GM23338 (cell line): ENCODE data around the gene ARAF. TPM values are rescaled to one million over a fixed set of nuclear protein-coding genes. Genes with fewer than 3 reads are reported as not detected.

Experiments
- ATAC-seq: fragments of 200-7000 bp; cut with Tn5 transposase; 3 replicates; pipeline ENCODE4 v1.9.1; 2020
- DNase-seq: peaks from one replicate; pipeline ENCODE4 v3.0.0-alpha.2; 2015; ENCODE audit warnings: low spot score
- H2AFZ ChIP-seq: fragments of 200-600 bp; sonication (generic); 2 replicates; pipeline ENCODE4 v1.8.0; 2016; ENCODE audit warnings: antibody characterized with exemption, mild to moderate bottlenecking, moderate library complexity
- H3F3A ChIP-seq: fragments of 200-600 bp; sonication (generic); replicated peaks from 2 replicates; pipeline ENCODE4 v1.8.0; 2017; ENCODE audit warnings: antibody characterized with exemption, mixed run types, low read depth
- H3K27ac ChIP-seq: fragments of 200-600 bp; sonication (generic); 2 replicates; pipeline ENCODE4 v1.6.1; 2016; ENCODE audit warnings: low read depth
- H3K27me3 ChIP-seq: fragments of 200-600 bp; sonication (generic); 2 replicates; pipeline ENCODE4 v1.8.0; 2016; ENCODE audit warnings: mild to moderate bottlenecking, mixed run types, moderate library complexity; ENCODE audit not compliant: insufficient read depth
- H3K36me3 ChIP-seq: fragments of 200-600 bp; sonication (generic); 2 replicates; pipeline ENCODE4 v1.8.0; 2016; ENCODE audit warnings: mild to moderate bottlenecking; ENCODE audit not compliant: insufficient read depth
- H3K4me1 ChIP-seq: fragments of 200-600 bp; sonication (generic); 2 replicates; pipeline ENCODE4 v1.8.0; 2016; ENCODE audit warnings: mild to moderate bottlenecking, moderate library complexity; ENCODE audit not compliant: insufficient read depth
- H3K4me2 ChIP-seq: fragments of 200-600 bp; sonication (generic); 2 replicates; pipeline ENCODE4 v1.7.1; 2017; ENCODE audit warnings: mixed run types
- H3K4me3 ChIP-seq: fragments of 200-600 bp; sonication (generic); 2 replicates; pipeline ENCODE4 v1.6.1; 2016; ENCODE audit warnings: mixed run types
- H3K79me2 ChIP-seq: fragments of 200-600 bp; sonication (generic); replicated peaks from 2 replicates; pipeline ENCODE4 v1.8.0; 2017; ENCODE audit warnings: mild to moderate bottlenecking; ENCODE audit not compliant: insufficient read depth
- H3K9me2 ChIP-seq: fragments of 200-600 bp; sonication (generic); 2 replicates; pipeline ENCODE4 v1.8.0; 2017; ENCODE audit not compliant: insufficient read depth
- H4K20me1 ChIP-seq: fragments of 200-600 bp; sonication (generic); replicated peaks from 2 replicates; pipeline ENCODE4 v1.8.0; 2017; ENCODE audit warnings: mild to moderate bottlenecking; ENCODE audit not compliant: insufficient read depth
- H3K27ac Mint-ChIP-seq: 2 replicates; pipeline ENCODE4 v1.8.0; 2020; ENCODE audit warnings: inconsistent platforms, mild to moderate bottlenecking, moderate library complexity, mixed read lengths
- H3K27me3 Mint-ChIP-seq: 3 replicates; pipeline ENCODE4 v1.8.0; 2022; ENCODE audit warnings: low read depth, mild to moderate bottlenecking, moderate library complexity, mixed read lengths, inconsistent platforms; ENCODE audit not compliant: insufficient read depth, poor library complexity
- H3K36me3 Mint-ChIP-seq: 3 replicates; pipeline ENCODE4 v1.8.0; 2021; ENCODE audit warnings: low read depth, mild to moderate bottlenecking, inconsistent platforms, moderate library complexity, mixed read lengths
- H3K4me1 Mint-ChIP-seq: 3 replicates; pipeline ENCODE4 v1.8.0; 2020; ENCODE audit warnings: mild to moderate bottlenecking, inconsistent platforms, mixed read lengths
- H3K4me3 Mint-ChIP-seq: 3 replicates; pipeline ENCODE4 v1.8.0; 2021; ENCODE audit warnings: moderate library complexity, mild to moderate bottlenecking, inconsistent platforms, mixed read lengths
- H3K9me3 Mint-ChIP-seq: 3 replicates; pipeline ENCODE4 v1.8.0; 2020; ENCODE audit warnings: moderate library complexity, mild to moderate bottlenecking, inconsistent platforms, mixed read lengths
- CREB1 ChIP-seq: fragments of 250-450 bp; sonication (Bioruptor Pico); IDR thresholded peaks from 2 replicates; pipeline ENCODE4 v1.5.0; 2020; ENCODE audit warnings: low read depth, mild to moderate bottlenecking, moderate library complexity
- JUNB ChIP-seq: IDR thresholded peaks from one replicate; pipeline ENCODE4 v1.6.1; 2016; ENCODE audit warnings: antibody characterized with exemption; ENCODE audit not compliant: unreplicated experiment
- STAT1 ChIP-seq: IDR thresholded peaks from one replicate; pipeline ENCODE4 v1.6.1; 2016; ENCODE audit warnings: antibody characterized with exemption; ENCODE audit not compliant: unreplicated experiment
- polyA plus RNA-seq: library from polyadenylated mRNA; unstranded; fragments of >200 nt; fragmentation: Nextera tagmentation; extraction: Ambion mirVana; gene quantifications from 2 replicates; pipeline ENCODE4 v1.2.1, GENCODE V29; 2016
- total RNA-seq: library from RNA; depleted of rRNA; stranded (reverse); fragments of >200 nt; shearing (Covaris generic); gene quantifications from 2 replicates; pipeline ENCODE4 v1.2.3, GENCODE V29; 2014
- TF ChIP-seq, protein P1 (sequence below): IDR thresholded peaks from one replicate; pipeline ENCODE4 v1.6.1; 2018; ENCODE audit warnings: antibody characterized with exemption; ENCODE audit not compliant: unreplicated experiment
- TF ChIP-seq, protein P2 (sequence below): IDR thresholded peaks from 2 replicates; pipeline ENCODE4 v1.6.1; 2016; ENCODE audit warnings: antibody characterized with exemption
- TF ChIP-seq, protein P3 (sequence below): fragments of 250-450 bp; sonication (Bioruptor Pico); IDR thresholded peaks from 2 replicates; pipeline ENCODE4 v1.5.0; 2020; ENCODE audit warnings: mild to moderate bottlenecking, moderate library complexity

ARAF gene
- total and polyA plus RNA-seq, 2 experiments from 2014 or later, result 28.2 to 43.9 TPM

DNA sequence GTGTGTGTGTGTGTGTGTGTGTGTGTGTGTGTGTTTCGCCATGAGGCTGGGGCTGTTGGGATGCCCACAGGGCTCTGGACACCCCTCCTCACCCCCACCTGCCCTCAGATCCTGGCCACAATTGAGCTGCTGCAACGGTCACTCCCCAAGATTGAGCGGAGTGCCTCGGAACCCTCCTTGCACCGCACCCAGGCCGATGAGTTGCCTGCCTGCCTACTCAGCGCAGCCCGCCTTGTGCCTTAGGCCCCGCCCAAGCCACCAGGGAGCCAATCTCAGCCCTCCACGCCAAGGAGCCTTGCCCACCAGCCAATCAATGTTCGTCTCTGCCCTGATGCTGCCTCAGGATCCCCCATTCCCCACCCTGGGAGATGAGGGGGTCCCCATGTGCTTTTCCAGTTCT lies 10.2 kb downstream of the ARAF start:
- Histone ChIP-seq H3K79me2 (no peaks in the 10 kb centered on the region), H3K4me1 (peaks cover 5% of the 10 kb centered on the region; the same call in 1 of the 2 replicates), H3F3A (no peaks in the 10 kb centered on the region), H3K9me2 (no peaks in the 10 kb centered on the region), H3K27me3 (no peaks in the 10 kb centered on the region), H4K20me1 (no peaks in the 10 kb centered on the region), H3K36me3 (no peaks in the 10 kb centered on the region), H3K27ac (no peak overlapping the region), H2AFZ (no peak overlapping the region), H3K4me2 (no peak overlapping the region), H3K4me3 (no peak overlapping the region)
- no peaks in the 10 kb centered on the region; the same call in 2 of the 3 replicates for H3K9me3 Mint-ChIP-seq
- no peak overlapping the region for H3K27ac Mint-ChIP-seq
- H3K4me3 Mint-ChIP-seq, result no peak overlapping the region
- peaks cover 14% of the 10 kb centered on the region for H3K27me3 Mint-ChIP-seq
- ATAC-seq, result no peak
- H3K4me1 Mint-ChIP-seq, result peaks cover 22% of the 10 kb centered on the region
- DNase-seq, result no peak
- TF ChIP-seq, protein P1, sequence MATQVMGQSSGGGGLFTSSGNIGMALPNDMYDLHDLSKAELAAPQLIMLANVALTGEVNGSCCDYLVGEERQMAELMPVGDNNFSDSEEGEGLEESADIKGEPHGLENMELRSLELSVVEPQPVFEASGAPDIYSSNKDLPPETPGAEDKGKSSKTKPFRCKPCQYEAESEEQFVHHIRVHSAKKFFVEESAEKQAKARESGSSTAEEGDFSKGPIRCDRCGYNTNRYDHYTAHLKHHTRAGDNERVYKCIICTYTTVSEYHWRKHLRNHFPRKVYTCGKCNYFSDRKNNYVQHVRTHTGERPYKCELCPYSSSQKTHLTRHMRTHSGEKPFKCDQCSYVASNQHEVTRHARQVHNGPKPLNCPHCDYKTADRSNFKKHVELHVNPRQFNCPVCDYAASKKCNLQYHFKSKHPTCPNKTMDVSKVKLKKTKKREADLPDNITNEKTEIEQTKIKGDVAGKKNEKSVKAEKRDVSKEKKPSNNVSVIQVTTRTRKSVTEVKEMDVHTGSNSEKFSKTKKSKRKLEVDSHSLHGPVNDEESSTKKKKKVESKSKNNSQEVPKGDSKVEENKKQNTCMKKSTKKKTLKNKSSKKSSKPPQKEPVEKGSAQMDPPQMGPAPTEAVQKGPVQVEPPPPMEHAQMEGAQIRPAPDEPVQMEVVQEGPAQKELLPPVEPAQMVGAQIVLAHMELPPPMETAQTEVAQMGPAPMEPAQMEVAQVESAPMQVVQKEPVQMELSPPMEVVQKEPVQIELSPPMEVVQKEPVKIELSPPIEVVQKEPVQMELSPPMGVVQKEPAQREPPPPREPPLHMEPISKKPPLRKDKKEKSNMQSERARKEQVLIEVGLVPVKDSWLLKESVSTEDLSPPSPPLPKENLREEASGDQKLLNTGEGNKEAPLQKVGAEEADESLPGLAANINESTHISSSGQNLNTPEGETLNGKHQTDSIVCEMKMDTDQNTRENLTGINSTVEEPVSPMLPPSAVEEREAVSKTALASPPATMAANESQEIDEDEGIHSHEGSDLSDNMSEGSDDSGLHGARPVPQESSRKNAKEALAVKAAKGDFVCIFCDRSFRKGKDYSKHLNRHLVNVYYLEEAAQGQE, result no peak
- no peak for TF ChIP-seq JUNB
- TF ChIP-seq CREB1, result no peak
- TF ChIP-seq STAT1, result no peak
- TF ChIP-seq, protein P2, sequence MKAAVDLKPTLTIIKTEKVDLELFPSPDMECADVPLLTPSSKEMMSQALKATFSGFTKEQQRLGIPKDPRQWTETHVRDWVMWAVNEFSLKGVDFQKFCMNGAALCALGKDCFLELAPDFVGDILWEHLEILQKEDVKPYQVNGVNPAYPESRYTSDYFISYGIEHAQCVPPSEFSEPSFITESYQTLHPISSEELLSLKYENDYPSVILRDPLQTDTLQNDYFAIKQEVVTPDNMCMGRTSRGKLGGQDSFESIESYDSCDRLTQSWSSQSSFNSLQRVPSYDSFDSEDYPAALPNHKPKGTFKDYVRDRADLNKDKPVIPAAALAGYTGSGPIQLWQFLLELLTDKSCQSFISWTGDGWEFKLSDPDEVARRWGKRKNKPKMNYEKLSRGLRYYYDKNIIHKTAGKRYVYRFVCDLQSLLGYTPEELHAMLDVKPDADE, result no peak
- TF ChIP-seq, protein P3, sequence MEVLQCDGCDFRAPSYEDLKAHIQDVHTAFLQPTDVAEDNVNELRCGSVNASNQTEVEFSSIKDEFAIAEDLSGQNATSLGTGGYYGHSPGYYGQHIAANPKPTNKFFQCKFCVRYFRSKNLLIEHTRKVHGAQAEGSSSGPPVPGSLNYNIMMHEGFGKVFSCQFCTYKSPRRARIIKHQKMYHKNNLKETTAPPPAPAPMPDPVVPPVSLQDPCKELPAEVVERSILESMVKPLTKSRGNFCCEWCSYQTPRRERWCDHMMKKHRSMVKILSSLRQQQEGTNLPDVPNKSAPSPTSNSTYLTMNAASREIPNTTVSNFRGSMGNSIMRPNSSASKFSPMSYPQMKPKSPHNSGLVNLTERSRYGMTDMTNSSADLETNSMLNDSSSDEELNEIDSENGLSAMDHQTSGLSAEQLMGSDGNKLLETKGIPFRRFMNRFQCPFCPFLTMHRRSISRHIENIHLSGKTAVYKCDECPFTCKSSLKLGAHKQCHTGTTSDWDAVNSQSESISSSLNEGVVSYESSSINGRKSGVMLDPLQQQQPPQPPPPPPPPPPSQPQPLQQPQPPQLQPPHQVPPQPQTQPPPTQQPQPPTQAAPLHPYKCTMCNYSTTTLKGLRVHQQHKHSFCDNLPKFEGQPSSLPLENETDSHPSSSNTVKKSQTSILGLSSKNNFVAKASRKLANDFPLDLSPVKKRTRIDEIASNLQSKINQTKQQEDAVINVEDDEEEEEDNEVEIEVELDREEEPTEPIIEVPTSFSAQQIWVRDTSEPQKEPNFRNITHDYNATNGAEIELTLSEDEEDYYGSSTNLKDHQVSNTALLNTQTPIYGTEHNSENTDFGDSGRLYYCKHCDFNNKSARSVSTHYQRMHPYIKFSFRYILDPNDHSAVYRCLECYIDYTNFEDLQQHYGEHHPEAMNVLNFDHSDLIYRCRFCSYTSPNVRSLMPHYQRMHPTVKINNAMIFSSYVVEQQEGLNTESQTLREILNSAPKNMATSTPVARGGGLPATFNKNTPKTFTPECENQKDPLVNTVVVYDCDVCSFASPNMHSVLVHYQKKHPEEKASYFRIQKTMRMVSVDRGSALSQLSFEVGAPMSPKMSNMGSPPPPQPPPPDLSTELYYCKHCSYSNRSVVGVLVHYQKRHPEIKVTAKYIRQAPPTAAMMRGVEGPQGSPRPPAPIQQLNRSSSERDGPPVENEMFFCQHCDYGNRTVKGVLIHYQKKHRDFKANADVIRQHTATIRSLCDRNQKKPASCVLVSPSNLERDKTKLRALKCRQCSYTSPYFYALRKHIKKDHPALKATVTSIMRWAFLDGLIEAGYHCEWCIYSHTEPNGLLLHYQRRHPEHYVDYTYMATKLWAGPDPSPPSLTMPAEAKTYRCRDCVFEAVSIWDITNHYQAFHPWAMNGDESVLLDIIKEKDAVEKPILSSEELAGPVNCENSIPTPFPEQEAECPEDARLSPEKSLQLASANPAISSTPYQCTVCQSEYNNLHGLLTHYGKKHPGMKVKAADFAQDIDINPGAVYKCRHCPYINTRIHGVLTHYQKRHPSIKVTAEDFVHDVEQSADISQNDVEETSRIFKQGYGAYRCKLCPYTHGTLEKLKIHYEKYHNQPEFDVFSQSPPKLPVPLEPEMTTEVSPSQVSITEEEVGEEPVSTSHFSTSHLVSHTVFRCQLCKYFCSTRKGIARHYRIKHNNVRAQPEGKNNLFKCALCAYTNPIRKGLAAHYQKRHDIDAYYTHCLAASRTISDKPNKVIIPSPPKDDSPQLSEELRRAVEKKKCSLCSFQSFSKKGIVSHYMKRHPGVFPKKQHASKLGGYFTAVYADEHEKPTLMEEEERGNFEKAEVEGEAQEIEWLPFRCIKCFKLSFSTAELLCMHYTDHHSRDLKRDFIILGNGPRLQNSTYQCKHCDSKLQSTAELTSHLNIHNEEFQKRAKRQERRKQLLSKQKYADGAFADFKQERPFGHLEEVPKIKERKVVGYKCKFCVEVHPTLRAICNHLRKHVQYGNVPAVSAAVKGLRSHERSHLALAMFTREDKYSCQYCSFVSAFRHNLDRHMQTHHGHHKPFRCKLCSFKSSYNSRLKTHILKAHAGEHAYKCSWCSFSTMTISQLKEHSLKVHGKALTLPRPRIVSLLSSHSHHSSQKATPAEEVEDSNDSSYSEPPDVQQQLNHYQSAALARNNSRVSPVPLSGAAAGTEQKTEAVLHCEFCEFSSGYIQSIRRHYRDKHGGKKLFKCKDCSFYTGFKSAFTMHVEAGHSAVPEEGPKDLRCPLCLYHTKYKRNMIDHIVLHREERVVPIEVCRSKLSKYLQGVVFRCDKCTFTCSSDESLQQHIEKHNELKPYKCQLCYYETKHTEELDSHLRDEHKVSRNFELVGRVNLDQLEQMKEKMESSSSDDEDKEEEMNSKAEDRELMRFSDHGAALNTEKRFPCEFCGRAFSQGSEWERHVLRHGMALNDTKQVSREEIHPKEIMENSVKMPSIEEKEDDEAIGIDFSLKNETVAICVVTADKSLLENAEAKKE (CRISPR knock-in tag), result no peak
- peaks cover 62% of the 10 kb centered on the region for H3K36me3 Mint-ChIP-seq
